GM12891 (cell line): ENCODE results near the gene MOGAT1.

Experiments used
- POLR2A ChIP-seq: IDR thresholded peaks from 2 replicates; pipeline ENCODE4 v1.6.1; 2011; ENCODE audit warnings: low read depth, low read length, control low read depth
- POLR2AphosphoS5 ChIP-seq: IDR thresholded peaks from 2 replicates; pipeline ENCODE4 v1.6.1; 2011; ENCODE audit warnings: low read depth, low read length, control low read depth
- TAF1 ChIP-seq: IDR thresholded peaks from 2 replicates; pipeline ENCODE4 v1.6.1; 2011; ENCODE audit warnings: low read depth, low read length, control low read depth

- no peak for TF ChIP-seq POLR2A
- no peak for TF ChIP-seq POLR2AphosphoS5
- no peak for TF ChIP-seq TAF1
Observed at GRCh38 chr2:222673273-222673672, 1.8 kb downstream of the MOGAT1 start.
